Mucosa of gallbladder (tissue), 1 donor: Measurements from ENCODE around the gene CCN6. TPM values are rescaled to one million over a fixed set of nuclear protein-coding genes. Genes with fewer than 3 reads are reported as not detected.
"Not testable (repeated sequence)": the region's sequence is repeated elsewhere in the genome, so short reads cannot be mapped to it uniquely, and the experiment has no call there.

ENCODE experiments used
- DNase-seq: peaks from one replicate; pipeline ENCODE4 v3.0.0-alpha.2; 2020; ENCODE audit warnings: low spot score
- total RNA-seq: library from RNA; stranded (reverse); gene quantifications from one replicate; pipeline ENCODE4 v1.2.1, GENCODE V29; 2021
- donor health status: DM: no; HTN: no; CAD: no.

Gene CCN6
- total RNA-seq, 1 donor from 2014 or later = not detected

- DNase-seq = not testable (repeated sequence)
Measured at GRCh38 chr6:112051251-112051740, 2.6 kb upstream of the CCN6 start.

GRCh38 chr6:112054555-112055190 is 769 bp downstream of the CCN6 start:
- no peak for DNase-seq

- DNase-seq = no peak
Measured at GRCh38 chr6:112058243-112059032, 4.5 kb downstream of the CCN6 start.

GRCh38 chr6:112061605-112062004 is 7.7 kb downstream of the CCN6 start:
- no peak for DNase-seq

- DNase-seq = no peak
Measured at GRCh38 chr6:112062966-112063365, 9.1 kb downstream of the CCN6 start.

GRCh38 chr6:112065426-112065986 is 11.6 kb downstream of the CCN6 start:
- DNase-seq = no peak

GRCh38 chr6:112066606-112067005 is 12.7 kb downstream of the CCN6 start:
- no peak for DNase-seq

- DNase-seq = no peak
Measured at GRCh38 chr6:112081569-112081968, 27.7 kb downstream of the CCN6 start.

- DNase-seq = no peak
Measured at GRCh38 chr6:112085286-112086065, 31.6 kb downstream of the CCN6 start.

- DNase-seq = no peak
Measured at GRCh38 chr6:112086744-112087135, 32.8 kb downstream of the CCN6 start.

GRCh38 chr6:112087136-112087911 is 33.4 kb downstream of the CCN6 start, which contains the start of the genes FAM229B and TUBE1:
FAM229B (plus strand) TSS chr6:112087591; CDS start chr6:112099284, 11,693 bp downstream.
TUBE1 (minus strand) TSS chr6:112087482; CDS start chr6:112087434, 48 bp downstream.
- DNase-seq = peak; percentile 96

GRCh38 chr6:112087916-112088315 is 34.0 kb downstream of the CCN6 start:
- DNase-seq = no peak

GRCh38 chr6:112096901-112097300 is 43.0 kb downstream of the CCN6 start:
- DNase-seq = no peak

- DNase-seq = no peak
Measured at GRCh38 chr6:112100561-112100960, 46.7 kb downstream of the CCN6 start.

GRCh38 chr6:112106026-112106425 is 52.1 kb downstream of the CCN6 start:
- DNase-seq = not testable (repeated sequence)

GRCh38 chr6:112106562-112106961 is 52.7 kb downstream of the CCN6 start:
- no peak for DNase-seq

GRCh38 chr6:112109262-112109661 is 55.4 kb downstream of the CCN6 start:
- DNase-seq = no peak

- DNase-seq = no peak
Measured at GRCh38 chr6:112113431-112113830, 59.5 kb downstream of the CCN6 start.

- no peak for DNase-seq
Measured at GRCh38 chr6:112113918-112114317, 60.0 kb downstream of the CCN6 start.

GRCh38 chr6:112114577-112115223 is 60.8 kb downstream of the CCN6 start:
- no peak for DNase-seq
